SK-N-SH (cell line): Measurements from ENCODE around the gene PAX2. TPM values are rescaled to one million over a fixed set of nuclear protein-coding genes. Genes with fewer than 3 reads are reported as not detected.

ENCODE experiments used
- CTCF ChIA-PET: fragments of 300-600, 350-600 bp; formaldehyde crosslinking; extraction: SDS; loops from one replicate; lab custom pipeline; 2021; lab: Yijun Ruan, JAX
- POLR2A ChIA-PET: fragments of 350-600 bp; sonication (Branson Sonifier 250); formaldehyde crosslinking; extraction: SDS; loops from one replicate; lab custom pipeline; 2020; ENCODE audit warnings: antibody characterized with exemption, inconsistent platforms; lab: Yijun Ruan, JAX
- DNase-seq: peaks from one replicate; pipeline ENCODE4 v3.0.0; 2012
- H2AFZ ChIP-seq: fragments of 200-600 bp; sonication (generic); 2 replicates; pipeline ENCODE4 v1.8.1; 2016; ENCODE audit warnings: antibody characterized with exemption, mild to moderate bottlenecking, low read depth
- H3F3A ChIP-seq: fragments of 200-600 bp; sonication (generic); replicated peaks from 2 replicates; pipeline ENCODE3; 2016; ENCODE audit warnings: antibody characterized with exemption, mild to moderate bottlenecking; ENCODE audit not compliant: insufficient read depth
- H3K27ac ChIP-seq, 2 experiments: fragments of 200-500 bp in 1 of 2; fragments of 200-600 bp in 1 of 2; sonication (Bioruptor generic) in 1 of 2; sonication (generic), shearing (Covaris generic) in 1 of 2; 2 replicates each; pipeline versions ENCODE4 v1.5.1 to v1.6.1; 2014 to 2016; ENCODE audit warnings: low read depth in 2 of 2, inconsistent platforms in 1 of 2, low read length in 1 of 2, mild to moderate bottlenecking in 1 of 2, mixed read lengths in 1 of 2
- H3K27me3 ChIP-seq: fragments of 200-600 bp; sonication (generic), shearing (Covaris generic); 2 replicates; pipeline ENCODE4 v1.6.1; 2016; ENCODE audit warnings: mixed run types; ENCODE audit not compliant: insufficient read depth
- H3K36me3 ChIP-seq, 2 experiments: fragments of 200-500 bp in 1 of 2; fragments of 200-600 bp in 1 of 2; sonication (Bioruptor generic) in 1 of 2; sonication (generic) in 1 of 2; replicated peaks in 1 of 2; 2 replicates each; pipeline versions ENCODE3 to v1.5.1; 2014 to 2016; ENCODE audit warnings: low read length in 1 of 2, mild to moderate bottlenecking in 1 of 2; ENCODE audit not compliant: insufficient read depth in 2 of 2, control insufficient read depth in 1 of 2
- H3K4me1 ChIP-seq, 2 experiments: fragments of 200-500 bp in 1 of 2; fragments of 200-600 bp in 1 of 2; sonication (Bioruptor generic) in 1 of 2; sonication (generic), shearing (Covaris generic) in 1 of 2; 2 replicates each; pipeline versions ENCODE4 v1.5.1 to v1.6.1; 2014 to 2016; ENCODE audit warnings: low read depth in 1 of 2, low read length in 1 of 2, mixed run types in 1 of 2; ENCODE audit not compliant: insufficient read depth in 2 of 2, control insufficient read depth in 1 of 2
- H3K4me2 ChIP-seq: fragments of 200-600 bp; sonication (generic), shearing (Covaris generic); 2 replicates; pipeline ENCODE4 v1.6.1; 2017; ENCODE audit warnings: mixed run types
- H3K4me3 ChIP-seq, 2 experiments: fragments of 200-500 bp in 1 of 2; fragments of 200-600 bp in 1 of 2; sonication (Bioruptor generic) in 1 of 2; sonication (generic), shearing (Covaris generic) in 1 of 2; 2 replicates each; pipeline versions ENCODE4 v1.5.1 to v1.8.1; 2014 to 2016; ENCODE audit warnings: low read depth in 2 of 2, inconsistent platforms in 1 of 2, low read length in 1 of 2, mild to moderate bottlenecking in 1 of 2, mixed read lengths in 1 of 2, moderate library complexity in 1 of 2
- H3K79me2 ChIP-seq: fragments of 200-600 bp; sonication (generic); 2 replicates; pipeline ENCODE4 v1.8.1; 2017; ENCODE audit warnings: mild to moderate bottlenecking; ENCODE audit not compliant: insufficient read depth
- H3K9ac ChIP-seq: fragments of 200-600 bp; sonication (generic); 2 replicates; pipeline ENCODE4 v1.6.1; 2017; ENCODE audit warnings: mixed run types
- H3K9me2 ChIP-seq: fragments of 200-600 bp; sonication (generic); 2 replicates; pipeline ENCODE4 v1.6.1; 2017; ENCODE audit warnings: mixed run types
- H3K9me3 ChIP-seq: fragments of 200-600 bp; sonication (generic); 2 replicates; pipeline ENCODE4 v1.6.1; 2017; ENCODE audit warnings: mixed run types, mild to moderate bottlenecking, moderate library complexity
- H4K20me1 ChIP-seq: fragments of 200-600 bp; sonication (generic); 2 replicates; pipeline ENCODE4 v1.6.1; 2017; ENCODE audit warnings: mild to moderate bottlenecking, mixed run types; ENCODE audit not compliant: insufficient read depth
- CTCF ChIP-seq: fragments of 200-600 bp; sonication (generic); IDR thresholded peaks from 2 replicates; pipeline ENCODE4 v1.6.1; 2017; ENCODE audit warnings: antibody characterized with exemption, mild to moderate bottlenecking, moderate library complexity
- ELF1 ChIP-seq: IDR thresholded peaks from 2 replicates; pipeline ENCODE4 v1.4.0; 2012
- EZH2phosphoT487 ChIP-seq: fragments of 200-600 bp; sonication (generic); IDR thresholded peaks from 2 replicates; pipeline ENCODE4 v1.6.1; 2017; ENCODE audit warnings: low read depth, mixed run types, mild to moderate bottlenecking, antibody characterized with exemption, moderate library complexity, borderline replicate concordance
- FOSL2 ChIP-seq: IDR thresholded peaks from 2 replicates; pipeline ENCODE4 v1.4.0; 2012; ENCODE audit warnings: low read depth, mild to moderate bottlenecking, moderate library complexity, borderline replicate concordance
- FOXM1 ChIP-seq: IDR thresholded peaks from 2 replicates; pipeline ENCODE4 v1.4.0; 2012; ENCODE audit warnings: low read depth, mild to moderate bottlenecking
- NRF1 ChIP-seq: IDR thresholded peaks from 2 replicates; pipeline ENCODE4 v1.6.1; 2012; ENCODE audit warnings: low read depth, mild to moderate bottlenecking, low read length
- RCOR1 ChIP-seq: fragments of 150-350 bp; IDR thresholded peaks from 2 replicates; pipeline ENCODE4 v1.6.1; 2017; ENCODE audit warnings: antibody characterized with exemption, low read length
- TAF1 ChIP-seq: IDR thresholded peaks from 2 replicates; pipeline ENCODE4 v1.6.1; 2012; ENCODE audit warnings: low read depth, mild to moderate bottlenecking, low read length, moderate library complexity, borderline replicate concordance
- USF1 ChIP-seq: IDR thresholded peaks from 2 replicates; pipeline ENCODE4 v1.4.0; 2012; ENCODE audit warnings: low read depth, borderline replicate concordance
- USF2 ChIP-seq: fragments of 150-350 bp; IDR thresholded peaks from 2 replicates; pipeline ENCODE4 v1.6.1; 2017; ENCODE audit warnings: antibody characterized with exemption, low read length, low read depth, borderline replicate concordance
- YY1 ChIP-seq: IDR thresholded peaks from 2 replicates; pipeline ENCODE4 v1.4.0; 2012; ENCODE audit warnings: low read depth, mild to moderate bottlenecking
- whole genome bisulfite sequencing: methylation state at CpG from one replicate; pipeline ENCODE4 v1.1.6; 2017; ENCODE audit warnings: low lambda C conversion rate; 5-methylcytosine and 5-hydroxymethylcytosine counted together
- polyA plus RNA-seq, 3 experiments: library from polyadenylated mRNA; depleted of rRNA; stranded (reverse); fragments of >200 nt; gene quantifications; 2 replicates each; pipeline ENCODE4 v1.2.3, GENCODE V29; 2012
- TF ChIP-seq, protein P1 (sequence below): IDR thresholded peaks from 2 replicates; pipeline ENCODE4 v1.6.1; 2012; ENCODE audit warnings: mild to moderate bottlenecking, low read depth, low read length, moderate library complexity
- TF ChIP-seq, protein P2 (sequence below): IDR thresholded peaks from 2 replicates; pipeline ENCODE4; 2012

PAX2 gene
- polyA plus RNA-seq, 1 of the 3 experiments (the other 2 are of a cell fraction): not detected

GRCh38 chr10:100713859-100714565 lies 31.4 kb upstream of the PAX2 start:
- no peak overlapping the region for H2AFZ ChIP-seq
- no peak overlapping the region for H3K9ac ChIP-seq
- no peak overlapping the region for H3K4me2 ChIP-seq
- no peaks in the 10 kb centered on the region for H3K36me3 ChIP-seq
- CTCF ChIA-PET: interaction anchor here (0.7 to 4.4 kb wide), 6 partner anchors 9 to 152 kb away, joined by 3 to 21 read pairs (median 6); no protein-coding TSS in a partner anchor
- 43% methylated on average over 22 of the region's 36 CpGs for WGBS
- H3K4me3 ChIP-seq: peak overlapping the region in 1 of 2 experiments; percentile 33; a peak in 1 of 4 replicates
- H3K4me1 ChIP-seq: peaks cover 0 to 34% of the 10 kb centered on the region in 2 experiments; a peak in 2 of 4 replicates
- no peaks in the 10 kb centered on the region for H3K79me2 ChIP-seq
- H3K27me3 ChIP-seq: peaks cover 47% of the 10 kb centered on the region
- H3F3A ChIP-seq: no peaks in the 10 kb centered on the region
- H3K9me3 ChIP-seq: no peaks in the 10 kb centered on the region
- DNase-seq: peak; percentile 23
- no peaks in the 10 kb centered on the region for H3K9me2 ChIP-seq
- H4K20me1 ChIP-seq: no peaks in the 10 kb centered on the region
- POLR2A ChIA-PET: interaction anchor here (0.5 to 1.1 kb wide), 2 partner anchors 74 to 261 kb away, joined by 3 to 8 read pairs; no protein-coding TSS in a partner anchor
- no peak for TF ChIP-seq RCOR1
- no peak for TF ChIP-seq YY1
- no peak for TF ChIP-seq TAF1
- TF ChIP-seq ELF1: no peak
- no peak for TF ChIP-seq NRF1
- peak overlapping the region in 1 of 2 experiments; percentile 86; a peak in 2 of 4 replicates for H3K27ac ChIP-seq

DNA sequence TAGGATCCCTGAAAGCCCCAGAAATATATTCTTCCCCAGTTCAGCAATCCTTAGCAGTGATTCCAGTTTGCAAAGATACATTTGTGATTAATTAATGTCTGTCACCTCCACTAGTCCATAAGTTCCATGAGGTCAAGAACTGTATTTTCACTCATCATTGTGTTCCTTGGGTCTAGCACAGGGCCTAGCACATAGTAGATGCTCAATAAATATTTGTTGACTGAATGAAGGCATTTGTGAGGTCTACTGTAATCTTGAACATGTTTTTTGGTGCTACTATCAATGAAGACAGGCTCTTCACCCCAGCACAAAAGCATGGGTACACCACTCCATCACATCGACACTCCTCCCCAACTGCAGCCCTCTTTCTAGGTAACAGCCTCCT lies 30.8 kb upstream of the PAX2 start:
- peaks cover 0 to 28% of the 10 kb centered on the region in 2 experiments; a peak in 2 of 4 replicates for H3K4me1 ChIP-seq
- H3K27me3 ChIP-seq: peaks cover 46% of the 10 kb centered on the region
- no peaks in the 10 kb centered on the region for H3F3A ChIP-seq
- no peaks in the 10 kb centered on the region for H3K9me2 ChIP-seq
- DNase-seq: no peak
- H3K36me3 ChIP-seq: no peaks in the 10 kb centered on the region
- ChIA-PET CTCF (interaction anchor here (0.7 to 4.4 kb wide), 5 partner anchors 9 to 152 kb away, joined by 3 to 21 read pairs (median 9); no protein-coding TSS in a partner anchor), POLR2A (no interaction called here)
- H2AFZ ChIP-seq: no peak overlapping the region
- TF ChIP-seq, protein P1, sequence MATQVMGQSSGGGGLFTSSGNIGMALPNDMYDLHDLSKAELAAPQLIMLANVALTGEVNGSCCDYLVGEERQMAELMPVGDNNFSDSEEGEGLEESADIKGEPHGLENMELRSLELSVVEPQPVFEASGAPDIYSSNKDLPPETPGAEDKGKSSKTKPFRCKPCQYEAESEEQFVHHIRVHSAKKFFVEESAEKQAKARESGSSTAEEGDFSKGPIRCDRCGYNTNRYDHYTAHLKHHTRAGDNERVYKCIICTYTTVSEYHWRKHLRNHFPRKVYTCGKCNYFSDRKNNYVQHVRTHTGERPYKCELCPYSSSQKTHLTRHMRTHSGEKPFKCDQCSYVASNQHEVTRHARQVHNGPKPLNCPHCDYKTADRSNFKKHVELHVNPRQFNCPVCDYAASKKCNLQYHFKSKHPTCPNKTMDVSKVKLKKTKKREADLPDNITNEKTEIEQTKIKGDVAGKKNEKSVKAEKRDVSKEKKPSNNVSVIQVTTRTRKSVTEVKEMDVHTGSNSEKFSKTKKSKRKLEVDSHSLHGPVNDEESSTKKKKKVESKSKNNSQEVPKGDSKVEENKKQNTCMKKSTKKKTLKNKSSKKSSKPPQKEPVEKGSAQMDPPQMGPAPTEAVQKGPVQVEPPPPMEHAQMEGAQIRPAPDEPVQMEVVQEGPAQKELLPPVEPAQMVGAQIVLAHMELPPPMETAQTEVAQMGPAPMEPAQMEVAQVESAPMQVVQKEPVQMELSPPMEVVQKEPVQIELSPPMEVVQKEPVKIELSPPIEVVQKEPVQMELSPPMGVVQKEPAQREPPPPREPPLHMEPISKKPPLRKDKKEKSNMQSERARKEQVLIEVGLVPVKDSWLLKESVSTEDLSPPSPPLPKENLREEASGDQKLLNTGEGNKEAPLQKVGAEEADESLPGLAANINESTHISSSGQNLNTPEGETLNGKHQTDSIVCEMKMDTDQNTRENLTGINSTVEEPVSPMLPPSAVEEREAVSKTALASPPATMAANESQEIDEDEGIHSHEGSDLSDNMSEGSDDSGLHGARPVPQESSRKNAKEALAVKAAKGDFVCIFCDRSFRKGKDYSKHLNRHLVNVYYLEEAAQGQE: no peak
- no peak for TF ChIP-seq USF2
- TF ChIP-seq, protein P2, sequence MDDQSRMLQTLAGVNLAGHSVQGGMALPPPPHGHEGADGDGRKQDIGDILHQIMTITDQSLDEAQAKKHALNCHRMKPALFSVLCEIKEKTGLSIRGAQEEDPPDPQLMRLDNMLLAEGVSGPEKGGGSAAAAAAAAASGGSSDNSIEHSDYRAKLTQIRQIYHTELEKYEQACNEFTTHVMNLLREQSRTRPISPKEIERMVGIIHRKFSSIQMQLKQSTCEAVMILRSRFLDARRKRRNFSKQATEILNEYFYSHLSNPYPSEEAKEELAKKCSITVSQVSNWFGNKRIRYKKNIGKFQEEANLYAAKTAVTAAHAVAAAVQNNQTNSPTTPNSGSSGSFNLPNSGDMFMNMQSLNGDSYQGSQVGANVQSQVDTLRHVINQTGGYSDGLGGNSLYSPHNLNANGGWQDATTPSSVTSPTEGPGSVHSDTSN: no peak
- no peak for TF ChIP-seq NRF1
- TF ChIP-seq FOXM1: no peak
- TF ChIP-seq FOSL2: no peak
- TF ChIP-seq EZH2phosphoT487: no peak
- no peak for TF ChIP-seq RCOR1
- no peak for TF ChIP-seq CTCF
- no peak for TF ChIP-seq USF1
- no peak overlapping the region for H3K4me2 ChIP-seq
- H3K9me3 ChIP-seq: no peaks in the 10 kb centered on the region
- no peaks in the 10 kb centered on the region for H4K20me1 ChIP-seq
- no peaks in the 10 kb centered on the region for H3K79me2 ChIP-seq
- no peak overlapping the region for H3K4me3 ChIP-seq
- no peak overlapping the region for H3K9ac ChIP-seq
- WGBS: 58% methylated on average over 1 of the region's 1 CpG
- no peak overlapping the region for H3K27ac ChIP-seq
